PC-9 (cell line): ENCODE results near the gene GLB1L2. TPM values are rescaled to one million over a fixed set of nuclear protein-coding genes. Genes with fewer than 3 reads are reported as not detected.
"Not testable (repeated sequence)": the region's sequence is repeated elsewhere in the genome, so short reads cannot be mapped to it uniquely, and the experiment has no call there.

ENCODE experiments used
- BruUV-seq: library from RNA; stranded (reverse); fragments of 400-500 nt; replicated peaks from 2 replicates; lab custom pipeline; 2021; lab: Mats Ljungman, UMichigan
- CTCF ChIA-PET: fragments of 300-600 bp; sonication (Branson Sonifier 250); formaldehyde crosslinking; loops from one replicate; lab custom pipeline; 2022; ENCODE audit warnings: antibody characterized with exemption; lab: Charles Lee
- POLR2A ChIA-PET: fragments of 300-600 bp; sonication (Branson Sonifier 250); formaldehyde crosslinking; loops from one replicate; lab custom pipeline; 2022; ENCODE audit warnings: antibody characterized with exemption; ENCODE audit not compliant: unreplicated experiment; lab: Charles Lee
- DNase-seq, 2 experiments: peaks; one replicate each; pipeline versions ENCODE4 v3.0.0 to v3.0.0-alpha.2; 2015 to 2022; ENCODE audit warnings: mixed read lengths in 1 of 2
- H2AFZ ChIP-seq: fragments of 200-600 bp; sonication (generic); 2 replicates; pipeline ENCODE4 v1.8.1; 2017; ENCODE audit warnings: antibody characterized with exemption
- H3F3A ChIP-seq: fragments of 200-600 bp; sonication (generic); 2 replicates; pipeline ENCODE4 v1.8.1; 2017; ENCODE audit warnings: antibody characterized with exemption, mild to moderate bottlenecking, low read depth; ENCODE audit not compliant: insufficient read depth
- H3K27ac ChIP-seq: fragments of 200-600 bp; sonication (generic); 2 replicates; pipeline ENCODE4 v1.6.1; 2016; ENCODE audit warnings: mixed run types
- H3K27me3 ChIP-seq: fragments of 200-600 bp; sonication (generic); 2 replicates; pipeline ENCODE4 v1.6.1; 2016; ENCODE audit warnings: low read depth, mixed run types; ENCODE audit not compliant: insufficient read depth
- H3K36me3 ChIP-seq: fragments of 200-600 bp; sonication (generic); 2 replicates; pipeline ENCODE4 v1.6.1; 2016; ENCODE audit warnings: low read depth, mixed run types
- H3K4me1 ChIP-seq: fragments of 200-600 bp; sonication (generic); replicated peaks from 2 replicates; pipeline ENCODE4 v1.6.1; 2016; ENCODE audit warnings: mixed run types; ENCODE audit not compliant: insufficient read depth
- H3K4me2 ChIP-seq: fragments of 200-600 bp; sonication (generic); 2 replicates; pipeline ENCODE4 v1.6.1; 2017; ENCODE audit warnings: mixed run types
- H3K4me3 ChIP-seq: fragments of 200-600 bp; sonication (generic); 2 replicates; pipeline ENCODE4 v1.6.1; 2016; ENCODE audit warnings: mixed run types
- H3K79me2 ChIP-seq: fragments of 200-600 bp; sonication (generic); 2 replicates; pipeline ENCODE4 v1.6.1; 2017; ENCODE audit warnings: low read depth, mixed run types
- H3K9me2 ChIP-seq: fragments of 200-600 bp; sonication (generic); 2 replicates; pipeline ENCODE4 v1.8.1; 2017; ENCODE audit warnings: mild to moderate bottlenecking; ENCODE audit not compliant: insufficient read depth
- H3K9me3 ChIP-seq: fragments of 200-600 bp; sonication (generic); 2 replicates; pipeline ENCODE4 v1.8.1; 2016; ENCODE audit warnings: low read depth; ENCODE audit not compliant: insufficient read depth
- H4K20me1 ChIP-seq: fragments of 200-600 bp; sonication (generic); 2 replicates; pipeline ENCODE4 v1.8.1; 2017; ENCODE audit not compliant: insufficient read depth
- CTCF ChIP-seq: fragments of 200-600 bp; sonication (generic); conservative IDR thresholded peaks from 2 replicates; pipeline ENCODE4 v1.6.1; 2017; ENCODE audit warnings: mixed run types, antibody characterized with exemption, mild to moderate bottlenecking, moderate library complexity
- EZH2 ChIP-seq: fragments of 200-600 bp; sonication (generic); IDR thresholded peaks from 2 replicates; pipeline ENCODE4 v1.8.0; 2017; ENCODE audit warnings: antibody characterized with exemption, low read depth
- intact Hi-C: fragments of 100-400 bp; cut with micrococcal nuclease; formaldehyde crosslinking; loops from one replicate; pipeline ENCODE4 v1.10.0; 2022; ENCODE audit not compliant: unreplicated experiment
- total RNA-seq: library from RNA; stranded (reverse); gene quantifications from 2 replicates; pipeline ENCODE4 v1.2.3, GENCODE V29; 2021

The GLB1L2 gene
- total RNA-seq, 1 experiment from 2014 or later, result 32.2 TPM

- Histone ChIP-seq H4K20me1 (no peaks in the 10 kb centered on the region), H3K4me1 (peaks cover 22% of the 10 kb centered on the region), H3K27ac (no peak overlapping the region), H3K9me3 (no peaks in the 10 kb centered on the region), H2AFZ (no peak overlapping the region), H3K36me3 (no peaks in the 10 kb centered on the region), H3K9me2 (no peaks in the 10 kb centered on the region), H3K27me3 (no peaks in the 10 kb centered on the region), H3K79me2 (peaks cover 6% of the 10 kb centered on the region; the same call in 1 of the 2 replicates), H3F3A (peaks cover 15% of the 10 kb centered on the region), H3K4me3 (no peak overlapping the region), H3K4me2 (no peak overlapping the region)
- TF ChIP-seq CTCF (no peak), EZH2 (no peak)
- intact Hi-C loops, result no loop called here
- DNase-seq, result no peak
- BruUV-seq, result no TSS peak
- ChIA-PET CTCF (no interaction called here), POLR2A (no interaction called here)
Measured at GRCh38 chr11:134342572-134343340, 11.0 kb downstream of the GLB1L2 start.

GRCh38 chr11:134343646-134344045, 11.9 kb downstream of the GLB1L2 start:
- Histone ChIP-seq H3K79me2 (peaks cover 6% of the 10 kb centered on the region; the same call in 1 of the 2 replicates), H3K27me3 (no peaks in the 10 kb centered on the region), H3K9me2 (no peaks in the 10 kb centered on the region), H3K27ac (no peak overlapping the region), H3K36me3 (no peaks in the 10 kb centered on the region), H2AFZ (no peak overlapping the region), H3K9me3 (no peaks in the 10 kb centered on the region), H3F3A (peaks cover 15% of the 10 kb centered on the region), H4K20me1 (no peaks in the 10 kb centered on the region), H3K4me1 (peaks cover 22% of the 10 kb centered on the region), H3K4me2 (no peak overlapping the region), H3K4me3 (no peak overlapping the region)
- POLR2A ChIA-PET, result no interaction called here
- DNase-seq, result no peak
- CTCF ChIA-PET, result no interaction called here
- TF ChIP-seq EZH2 (no peak), CTCF (no peak)
- no TSS peak for BruUV-seq
- intact Hi-C loops, result no loop called here

- H3K27ac ChIP-seq, H3K79me2 ChIP-seq, H3K4me2 ChIP-seq, H3K4me3 ChIP-seq, H3K9me2 ChIP-seq, DNase-seq, POLR2A ChIA-PET, intact Hi-C loops, BruUV-seq, H3K27me3 ChIP-seq, CTCF ChIA-PET, H2AFZ ChIP-seq, H3K36me3 ChIP-seq, H4K20me1 ChIP-seq, H3F3A ChIP-seq, H3K9me3 ChIP-seq: not testable (repeated sequence)
- H3K4me1 ChIP-seq, result peaks cover 14% of the 10 kb centered on the region
Measured at GRCh38 chr11:134344497-134345236, 12.9 kb downstream of the GLB1L2 start.
